HG02642 (cell line): ENCODE results near the gene PTPRG.
"Not testable (repeated sequence)": the region's sequence is repeated elsewhere in the genome, so short reads cannot be mapped to it uniquely, and the experiment has no call there.

Experiments
- ATAC-seq: cut with Tn5 transposase; IDR thresholded peaks from one replicate; pipeline ENCODE4 v1.9.1; 2021; ENCODE audit warnings: mild to moderate bottlenecking; ENCODE audit not compliant: unreplicated experiment, poor library complexity

The PTPRG gene

GRCh38 chr3:61707492-61707891 is 146.1 kb downstream of the PTPRG start:
- no peak for ATAC-seq

GRCh38 chr3:61710920-61711319 is 149.5 kb downstream of the PTPRG start:
- not testable (repeated sequence) for ATAC-seq

- no peak for ATAC-seq
Measured at GRCh38 chr3:61714225-61714624, 152.9 kb downstream of the PTPRG start.

- ATAC-seq, result no peak
Measured at GRCh38 chr3:61715886-61716527, 154.6 kb downstream of the PTPRG start.

- ATAC-seq, result not testable (repeated sequence)
Measured at GRCh38 chr3:61716693-61717092, 155.3 kb downstream of the PTPRG start.

GRCh38 chr3:61718565-61718964 is 157.2 kb downstream of the PTPRG start:
- no peak for ATAC-seq

GRCh38 chr3:61719278-61719977 is 158.1 kb downstream of the PTPRG start:
- no peak for ATAC-seq

GRCh38 chr3:61723038-61723437 is 161.7 kb downstream of the PTPRG start:
- no peak for ATAC-seq

GRCh38 chr3:61724183-61724582 is 162.8 kb downstream of the PTPRG start:
- ATAC-seq, result peak; percentile 82

GRCh38 chr3:61724801-61725200 is 163.4 kb downstream of the PTPRG start:
- ATAC-seq, result no peak

GRCh38 chr3:61725851-61726333 is 164.5 kb downstream of the PTPRG start:
- no peak for ATAC-seq

- no peak for ATAC-seq
Measured at GRCh38 chr3:61727435-61727834, 166.1 kb downstream of the PTPRG start.

- ATAC-seq, result no peak
Measured at GRCh38 chr3:61729038-61729634, 167.8 kb downstream of the PTPRG start.

GRCh38 chr3:61730056-61730455 is 168.7 kb downstream of the PTPRG start:
- ATAC-seq, result no peak

GRCh38 chr3:61730577-61731231 is 169.3 kb downstream of the PTPRG start:
- no peak for ATAC-seq

GRCh38 chr3:61733000-61733399 is 171.6 kb downstream of the PTPRG start:
- no peak for ATAC-seq

GRCh38 chr3:61733876-61734275 is 172.5 kb downstream of the PTPRG start:
- ATAC-seq, result no peak

- no peak for ATAC-seq
Measured at GRCh38 chr3:61734749-61735686, 173.6 kb downstream of the PTPRG start.

- no peak for ATAC-seq
Measured at GRCh38 chr3:61736506-61736905, 175.1 kb downstream of the PTPRG start.

GRCh38 chr3:61739640-61740039 is 178.3 kb downstream of the PTPRG start:
- no peak for ATAC-seq
